GM18861 (cell line): ENCODE measurements around the gene TMEM231.
"Not testable (repeated sequence)": the region's sequence is repeated elsewhere in the genome, so short reads cannot be mapped to it uniquely, and the experiment has no call there.

Experiments
- ATAC-seq: cut with Tn5 transposase; IDR thresholded peaks from one replicate; pipeline ENCODE4 v1.9.1; 2021; ENCODE audit not compliant: unreplicated experiment

TMEM231 gene

GRCh38 chr16:75567911-75568310, 11.9 kb upstream of the TMEM231 start:
- ATAC-seq = no peak

DNA sequence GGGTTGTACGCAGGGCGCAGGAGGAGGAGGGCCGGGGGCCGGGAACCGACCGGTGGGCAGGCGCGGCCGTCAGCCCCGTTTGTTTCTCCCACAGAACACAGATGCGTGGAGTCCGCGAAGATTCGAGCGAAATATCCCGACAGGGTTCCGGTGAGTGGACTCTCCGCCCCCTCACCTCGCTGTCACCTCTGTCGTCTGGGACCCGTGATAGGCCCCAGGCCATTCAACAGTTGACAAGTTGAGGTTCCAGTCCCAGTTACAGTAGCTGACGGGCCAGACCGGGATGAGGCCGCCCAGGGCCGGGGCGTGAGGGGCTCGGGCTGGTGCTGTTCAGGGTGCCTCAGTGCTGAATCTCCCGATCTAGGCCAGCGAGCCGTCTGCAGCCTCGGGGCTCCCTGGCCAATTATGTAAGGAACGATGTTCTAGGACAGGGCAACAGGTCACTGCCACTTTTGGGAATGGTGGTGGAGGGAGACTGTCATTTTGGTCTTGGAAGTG, 10.8 kb upstream of the TMEM231 start:
- ATAC-seq = no peak

DNA sequence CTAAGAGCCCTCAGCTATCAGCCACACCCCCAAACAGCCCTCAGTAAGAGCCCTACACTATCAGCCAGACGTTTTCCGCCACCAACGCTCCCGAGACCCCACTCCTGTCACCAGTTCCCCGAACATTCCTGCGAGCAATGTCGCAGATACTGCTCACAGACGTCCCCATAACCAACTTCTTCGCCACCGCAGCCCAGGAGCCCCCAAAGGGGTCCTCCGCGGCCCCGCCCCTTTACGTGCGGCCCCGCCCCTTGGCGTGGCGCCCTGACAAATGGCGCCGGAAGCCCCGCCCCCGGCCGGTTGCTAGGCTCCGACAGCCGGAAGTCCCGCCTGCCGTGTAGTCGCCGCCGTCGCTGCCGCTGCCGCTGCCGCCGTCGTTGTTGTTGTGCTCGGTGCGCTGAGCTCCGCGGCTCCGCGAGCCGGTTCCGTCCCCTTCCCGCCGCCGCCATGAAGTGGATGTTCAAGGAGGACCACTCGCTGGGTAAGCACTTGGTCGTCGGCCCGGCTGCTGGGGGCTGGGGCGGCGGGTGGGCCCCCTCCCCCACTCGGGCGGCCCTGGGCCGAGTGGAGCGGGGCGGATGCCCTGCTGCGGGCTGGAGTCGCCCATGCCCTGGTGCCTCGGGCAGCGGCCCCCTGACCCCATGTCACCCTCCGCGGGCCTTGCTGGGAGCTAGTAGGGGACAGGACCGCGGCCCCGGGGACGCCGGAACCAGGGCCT, 10.1 kb upstream of the TMEM231 start, which contains the start of gene GABARAPL2:
GABARAPL2 (plus strand) TSS at position 340 of the 718 bp plus-strand sequence; CDS start at position 448, 108 bp downstream.
- ATAC-seq = peak; percentile 43

- ATAC-seq = peak; percentile 4
Observed at GRCh38 chr16:75565640-75566039, 9.6 kb upstream of the TMEM231 start.

DNA sequence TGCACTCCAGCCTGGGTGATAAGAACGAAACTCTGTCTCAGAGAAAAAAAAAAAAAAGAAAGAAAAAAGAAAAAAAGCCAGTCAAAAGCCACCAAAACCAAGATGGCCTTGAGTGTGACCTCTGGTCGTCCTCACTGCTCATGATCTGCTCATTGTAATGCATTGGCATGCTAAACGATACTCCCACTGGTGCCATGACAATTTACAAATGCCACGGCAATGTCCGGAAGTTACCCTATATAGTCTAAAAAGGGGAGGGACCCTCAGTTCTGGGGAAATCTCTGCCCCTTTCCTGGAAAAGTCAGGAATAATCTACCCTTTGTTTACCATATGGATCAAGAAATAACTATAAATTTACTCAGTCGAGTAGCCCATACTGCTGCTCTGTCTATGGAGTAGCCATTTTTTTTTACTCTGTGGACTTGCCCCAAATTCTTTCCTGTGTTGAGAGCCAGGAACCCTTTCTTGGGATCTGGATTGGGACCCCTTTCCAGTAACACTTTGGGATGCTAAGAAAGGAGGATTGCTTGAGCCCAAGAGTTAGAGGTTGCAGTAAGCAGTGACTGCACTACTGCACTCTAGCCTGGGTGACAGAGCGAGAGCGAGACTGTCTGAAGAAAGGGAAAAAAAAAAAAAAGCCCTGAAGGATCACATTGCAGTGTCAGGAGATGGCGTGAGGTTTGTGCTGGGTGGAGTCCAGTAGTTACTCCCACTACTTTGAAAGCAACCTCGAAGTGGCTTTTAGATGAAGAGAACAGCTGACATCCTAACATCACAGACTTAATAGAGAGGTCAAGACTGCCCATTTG, 3.7 kb upstream of the TMEM231 start:
- no peak for ATAC-seq

- ATAC-seq = no peak
Observed at GRCh38 chr16:75558846-75559401, 2.9 kb upstream of the TMEM231 start.

GRCh38 chr16:75556431-75556950, 439 bp upstream of the TMEM231 start:
- no peak for ATAC-seq

DNA sequence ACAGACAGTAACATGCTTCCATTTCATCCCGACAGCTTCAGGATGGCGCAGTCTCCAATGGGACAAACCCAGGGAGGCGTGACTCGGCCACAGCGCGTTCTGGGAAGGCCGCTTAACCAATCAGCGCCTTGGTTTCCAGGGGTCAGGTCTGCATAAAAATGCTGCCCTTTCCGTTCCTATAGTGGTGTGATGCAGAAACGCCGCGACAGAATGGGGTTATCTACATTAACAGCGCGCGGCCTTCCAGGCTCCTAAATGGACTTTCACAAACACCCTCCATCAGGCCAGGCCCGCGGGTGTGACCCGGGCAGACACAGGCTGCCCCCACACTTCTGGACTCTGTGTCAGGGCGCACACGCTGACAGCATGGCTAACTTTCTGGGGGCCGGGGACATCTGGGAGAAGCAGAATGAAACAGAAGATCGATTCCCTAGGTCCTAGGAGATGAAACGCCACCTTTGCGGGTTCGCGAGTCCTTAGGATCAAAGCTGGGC, 792 bp downstream of the TMEM231 start:
- no peak for ATAC-seq

DNA sequence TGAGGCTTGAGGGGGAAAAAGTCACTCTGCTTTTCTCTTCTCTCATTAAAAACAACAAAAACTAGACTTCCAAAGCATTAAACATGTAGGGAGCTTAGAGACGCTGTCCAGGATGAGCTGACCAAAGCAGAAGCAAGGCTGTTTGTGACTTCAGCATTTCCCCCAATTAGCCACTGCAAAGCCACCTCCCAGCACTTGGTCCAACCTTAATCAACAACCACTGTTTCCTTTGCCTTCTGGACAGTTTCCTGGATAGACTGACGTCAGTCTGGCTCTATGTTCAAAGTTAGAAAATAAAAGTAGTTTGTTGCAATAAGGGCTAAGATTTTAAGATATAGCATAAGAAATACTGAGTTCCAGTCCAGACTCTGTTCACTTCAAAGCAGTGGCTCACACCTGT, 3.1 kb downstream of the TMEM231 start:
- ATAC-seq = no peak

DNA sequence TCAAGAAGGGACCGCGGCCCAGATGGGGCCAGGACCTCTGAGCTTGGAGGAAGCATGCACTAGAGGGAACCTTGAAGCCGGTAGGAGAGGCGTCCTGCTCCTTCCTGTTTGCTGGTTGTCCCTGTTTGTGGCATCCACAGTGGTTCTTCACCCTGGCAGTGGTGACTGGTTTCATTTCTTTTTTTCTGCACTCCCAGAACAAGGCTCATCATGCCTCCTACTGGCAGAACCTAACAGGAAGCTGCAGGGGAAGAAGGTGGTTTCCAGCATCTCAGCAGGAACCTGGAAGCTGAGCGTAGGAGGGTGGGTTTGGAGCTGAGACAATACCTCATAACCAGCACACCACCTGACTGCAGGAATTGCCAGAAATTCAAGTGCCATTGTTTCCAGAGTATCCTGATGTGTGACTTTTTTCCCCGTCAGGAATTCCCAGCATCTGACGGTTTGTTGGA, 5.8 kb downstream of the TMEM231 start:
- ATAC-seq = peak; percentile 80

DNA sequence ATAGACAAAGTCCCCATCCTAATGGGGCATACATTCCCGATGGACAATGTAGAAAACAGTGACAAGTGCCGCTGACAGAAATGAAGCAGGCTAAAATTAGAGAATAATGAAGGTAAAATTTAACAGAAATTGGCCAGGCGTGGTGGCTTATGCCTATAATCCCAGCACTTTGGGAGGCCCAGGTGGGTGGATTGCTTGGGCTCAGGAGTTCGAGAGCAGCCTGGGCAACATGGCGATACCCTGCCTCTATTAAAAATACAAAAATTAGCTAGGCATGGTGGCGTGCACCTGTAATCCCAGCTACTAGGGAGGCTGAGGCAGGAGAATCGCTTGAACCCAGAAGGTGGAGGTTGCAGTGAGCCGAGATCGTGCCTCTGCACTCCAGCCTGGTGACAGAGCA, 7.6 kb downstream of the TMEM231 start:
- not testable (repeated sequence) for ATAC-seq

- no peak for ATAC-seq
Observed at GRCh38 chr16:75546293-75546692, 9.8 kb downstream of the TMEM231 start.

- not testable (repeated sequence) for ATAC-seq
Observed at GRCh38 chr16:75545879-75546278, 10.2 kb downstream of the TMEM231 start.

- ATAC-seq = not testable (repeated sequence)
Observed at GRCh38 chr16:75542462-75542861, 13.6 kb downstream of the TMEM231 start.

GRCh38 chr16:75541236-75541635, 14.8 kb downstream of the TMEM231 start:
- no peak for ATAC-seq

GRCh38 chr16:75538882-75539565, 17.0 kb downstream of the TMEM231 start:
- not testable (repeated sequence) for ATAC-seq

DNA sequence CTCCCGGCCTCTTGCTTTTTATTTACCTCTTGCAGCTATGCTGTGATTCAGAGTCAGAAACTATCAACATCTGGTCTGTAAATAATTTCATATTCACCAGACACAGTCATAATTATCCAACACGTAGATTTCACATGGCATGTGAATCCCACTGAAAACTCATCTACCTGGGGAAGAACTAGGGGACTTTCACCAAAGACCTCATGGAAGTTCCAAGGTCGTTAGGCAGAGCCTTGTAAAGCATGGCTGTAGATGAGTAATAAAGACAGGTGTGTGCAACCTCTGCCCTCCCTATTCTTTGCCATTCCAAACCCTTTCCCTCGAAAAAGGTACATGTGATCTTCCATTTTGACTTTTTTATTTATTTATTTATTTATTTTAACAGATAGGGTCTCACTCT, 18.3 kb downstream of the TMEM231 start:
- no peak for ATAC-seq

- no peak for ATAC-seq
Observed at GRCh38 chr16:75535901-75536300, 20.2 kb downstream of the TMEM231 start, which contains the start of gene CHST5. Gene CHST5, minus strand, starts transcription at chr16:75536108. Its CDS starts 5,724 bp downstream, at chr16:75530384.

DNA sequence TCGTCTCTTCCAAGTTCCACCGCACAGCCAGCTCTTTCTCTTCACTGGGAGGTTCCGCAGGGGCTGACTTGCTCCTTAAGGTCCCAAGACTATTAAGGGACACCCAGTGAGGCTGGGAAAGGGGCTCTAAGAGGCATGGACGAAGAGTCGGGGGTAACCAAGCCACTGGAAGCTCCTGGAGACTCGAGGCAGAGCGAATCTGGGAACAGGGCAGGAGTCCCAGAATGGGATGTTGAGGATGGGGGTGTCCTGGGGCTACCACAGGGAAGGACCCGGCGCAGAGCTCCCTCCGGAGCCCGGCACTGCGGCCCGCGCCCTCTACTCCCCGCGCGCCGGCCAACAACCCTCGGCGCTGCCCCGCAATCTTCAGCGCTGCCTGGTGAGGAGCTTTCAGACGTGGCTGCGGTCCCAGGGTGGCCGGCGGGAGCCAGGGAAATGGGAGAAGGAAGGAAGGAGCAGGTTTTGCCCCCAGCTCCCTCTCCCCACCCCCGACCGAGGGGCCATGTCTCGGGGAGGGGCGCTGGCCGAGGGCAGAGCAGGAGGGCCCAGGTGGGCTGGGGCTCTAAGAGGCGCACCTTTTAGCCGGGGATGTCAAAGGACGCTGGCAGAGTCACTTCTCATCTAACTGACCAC, 20.7 kb downstream of the TMEM231 start:
- ATAC-seq = no peak
